Lower leg skin (tissue), 3 donors: ENCODE measurements around the gene ZNF439.
"Not testable (repeated sequence)": the region's sequence is repeated elsewhere in the genome, so short reads cannot be mapped to it uniquely, and the experiment has no call there.

Source experiments
- POLR2A ChIP-seq, 2 donors: fragments of 450-650 bp; IDR thresholded peaks; one replicate each; pipeline ENCODE4 v1.6.1; 2016 to 2017; ENCODE audit warnings: antibody characterized with exemption in 2 of 2, mild to moderate bottlenecking in 1 of 2, moderate library complexity in 1 of 2
- TF ChIP-seq, protein P1 (sequence below), 3 donors: fragments of 450-650 bp; IDR thresholded peaks; one replicate each; pipeline ENCODE4 v1.5.1; 2016; ENCODE audit warnings: antibody characterized with exemption in 3 of 3, mild to moderate bottlenecking in 3 of 3, moderate library complexity in 2 of 3

DNA sequence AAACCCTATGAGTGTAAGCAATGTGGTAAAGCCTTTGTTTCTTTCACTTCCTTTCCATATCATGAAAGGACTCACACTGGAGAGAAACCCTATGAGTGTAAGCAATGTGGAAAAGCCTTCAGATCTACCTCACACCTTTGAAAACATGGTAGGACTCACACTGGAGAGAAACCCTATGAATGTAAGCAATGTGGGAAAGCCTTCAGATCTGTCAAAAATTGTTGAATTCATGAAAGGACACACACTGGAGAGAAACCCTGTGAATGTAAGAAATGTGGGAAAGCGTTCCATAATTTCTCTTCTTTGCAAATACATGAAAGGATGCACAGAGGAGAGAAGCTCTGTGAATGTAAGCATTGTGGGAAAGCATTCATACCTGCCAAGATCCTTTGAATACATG lies 63.4 kb downstream of the ZNF439 start:
- TF ChIP-seq, protein P1, sequence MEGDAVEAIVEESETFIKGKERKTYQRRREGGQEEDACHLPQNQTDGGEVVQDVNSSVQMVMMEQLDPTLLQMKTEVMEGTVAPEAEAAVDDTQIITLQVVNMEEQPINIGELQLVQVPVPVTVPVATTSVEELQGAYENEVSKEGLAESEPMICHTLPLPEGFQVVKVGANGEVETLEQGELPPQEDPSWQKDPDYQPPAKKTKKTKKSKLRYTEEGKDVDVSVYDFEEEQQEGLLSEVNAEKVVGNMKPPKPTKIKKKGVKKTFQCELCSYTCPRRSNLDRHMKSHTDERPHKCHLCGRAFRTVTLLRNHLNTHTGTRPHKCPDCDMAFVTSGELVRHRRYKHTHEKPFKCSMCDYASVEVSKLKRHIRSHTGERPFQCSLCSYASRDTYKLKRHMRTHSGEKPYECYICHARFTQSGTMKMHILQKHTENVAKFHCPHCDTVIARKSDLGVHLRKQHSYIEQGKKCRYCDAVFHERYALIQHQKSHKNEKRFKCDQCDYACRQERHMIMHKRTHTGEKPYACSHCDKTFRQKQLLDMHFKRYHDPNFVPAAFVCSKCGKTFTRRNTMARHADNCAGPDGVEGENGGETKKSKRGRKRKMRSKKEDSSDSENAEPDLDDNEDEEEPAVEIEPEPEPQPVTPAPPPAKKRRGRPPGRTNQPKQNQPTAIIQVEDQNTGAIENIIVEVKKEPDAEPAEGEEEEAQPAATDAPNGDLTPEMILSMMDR (IDR thresholded peaks at IDR 0.05), result not testable (repeated sequence)
- not testable (repeated sequence) for TF ChIP-seq POLR2A (IDR thresholded peaks at IDR 0.05)
